Stimulated activated CD4-positive, alpha-beta T cell treated with anti-CD3 and anti-CD28 coated beads, Interleukin-1b, Interleukin-23, amount 100 ng/mL, for 4 hours (primary cell): ENCODE data around the gene BHLHE23.

Experiments used
- DNase-seq, 2 donors: peaks; one replicate each; pipeline ENCODE4 v3.0.0-alpha.2; 2020; ENCODE audit warnings: low read depth in 2 of 2

Gene BHLHE23

DNA sequence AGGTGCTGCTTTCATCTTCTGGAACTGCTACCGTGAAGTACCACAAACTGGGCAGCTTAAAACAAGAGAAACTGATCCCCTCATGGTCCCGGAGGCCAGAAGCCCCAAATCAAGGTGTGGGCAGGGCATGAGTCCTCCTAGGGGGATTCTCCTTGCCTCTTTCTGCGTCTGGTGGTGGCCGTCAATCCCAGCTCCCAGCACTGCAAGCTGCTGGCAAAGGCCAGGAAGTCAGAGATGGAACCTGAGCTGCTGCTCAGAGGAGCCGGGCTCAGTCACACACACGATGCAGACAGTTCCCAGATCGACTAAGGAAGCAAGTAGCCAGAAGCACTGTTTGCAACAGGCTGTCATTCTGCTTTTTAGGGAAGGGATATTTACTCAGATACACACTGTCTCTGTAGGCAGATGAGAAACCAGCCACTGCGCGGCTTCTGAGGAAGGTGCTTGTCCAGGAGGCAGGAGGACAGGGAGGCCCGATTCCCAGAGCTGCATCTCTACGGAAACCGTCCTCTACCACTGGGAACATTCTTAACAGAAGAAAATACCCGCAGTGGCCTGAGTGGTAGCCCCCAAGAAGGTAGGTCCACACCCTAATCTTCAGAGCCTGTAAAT lies 15.5 kb downstream of the BHLHE23 start:
- DNase-seq, result no peak

DNA sequence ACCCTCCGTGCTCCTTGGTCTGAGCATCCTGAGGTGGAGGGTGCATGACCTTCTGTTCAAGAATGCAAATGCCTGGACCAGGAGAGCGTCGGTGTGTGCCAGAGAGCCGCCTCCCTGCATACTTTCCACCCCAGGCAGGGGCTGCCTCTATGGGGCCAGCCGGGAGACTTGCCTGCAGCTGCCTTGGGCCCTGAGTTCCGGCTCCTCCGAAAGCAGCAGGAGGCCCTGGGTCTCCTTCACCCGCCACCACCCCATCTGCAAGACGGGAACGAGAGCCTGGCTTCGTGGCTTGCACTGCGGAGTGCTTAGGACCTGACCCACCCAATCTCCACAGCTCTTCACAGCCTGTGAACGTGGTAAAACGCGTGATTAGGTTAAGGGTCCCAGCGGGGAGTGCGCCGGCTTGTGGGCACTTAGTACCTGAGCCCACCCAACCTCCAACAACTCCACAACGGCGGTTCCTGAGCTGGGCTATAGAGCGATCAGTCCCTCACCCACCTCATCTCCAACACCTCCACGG lies 16.4 kb downstream of the BHLHE23 start:
- no peak for DNase-seq

GRCh38 chr20:62989201-62989601 lies 17.6 kb downstream of the BHLHE23 start:
- no peak for DNase-seq

DNA sequence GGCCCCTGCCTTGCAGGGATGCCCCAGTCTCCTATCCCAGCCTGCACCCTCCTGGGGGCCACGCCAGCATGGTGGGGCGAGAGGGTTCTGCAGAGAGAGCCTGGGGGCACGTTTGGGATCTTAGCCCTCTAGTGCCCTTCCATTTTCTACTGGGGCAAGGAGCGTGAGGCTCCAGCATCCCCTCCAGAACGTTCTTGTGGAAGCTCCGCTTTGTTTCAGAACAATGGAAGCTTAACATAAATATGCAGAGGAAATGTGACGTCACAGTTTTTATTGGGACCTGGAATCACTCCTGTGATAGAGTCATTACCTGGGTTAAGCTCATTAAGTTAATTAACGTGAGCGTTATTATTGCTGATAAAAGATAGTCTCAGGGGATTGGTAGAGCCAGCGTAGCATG lies 19.6 kb downstream of the BHLHE23 start:
- no peak for DNase-seq

DNA sequence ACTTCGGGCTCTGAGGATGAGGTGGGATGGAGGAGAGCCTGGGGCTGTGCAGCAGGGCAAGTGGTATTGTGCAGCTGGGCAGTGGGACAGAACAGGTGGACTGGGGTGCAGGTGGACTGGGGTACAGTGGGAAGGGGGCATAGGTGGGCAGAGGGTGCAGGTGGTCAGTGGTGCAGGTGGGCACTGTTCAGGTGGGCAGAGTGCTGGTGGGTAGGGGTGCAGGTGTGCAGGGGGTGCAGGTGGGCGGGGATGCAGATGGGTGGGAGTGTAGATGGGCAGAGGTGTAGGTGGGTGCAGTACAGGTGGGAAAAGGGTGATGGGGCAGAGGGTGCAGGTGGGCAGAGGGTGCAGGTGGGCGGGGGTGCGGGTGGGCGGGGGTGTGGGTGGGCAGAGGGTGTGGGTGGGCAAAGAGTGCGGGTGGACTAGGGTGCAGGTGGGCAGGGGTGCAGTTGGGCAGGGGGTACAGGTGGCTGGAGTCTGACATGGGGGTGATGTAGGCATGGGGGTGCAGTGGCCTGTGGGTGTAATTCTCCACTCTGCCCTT lies 20.4 kb downstream of the BHLHE23 start:
- DNase-seq, result no peak

DNA sequence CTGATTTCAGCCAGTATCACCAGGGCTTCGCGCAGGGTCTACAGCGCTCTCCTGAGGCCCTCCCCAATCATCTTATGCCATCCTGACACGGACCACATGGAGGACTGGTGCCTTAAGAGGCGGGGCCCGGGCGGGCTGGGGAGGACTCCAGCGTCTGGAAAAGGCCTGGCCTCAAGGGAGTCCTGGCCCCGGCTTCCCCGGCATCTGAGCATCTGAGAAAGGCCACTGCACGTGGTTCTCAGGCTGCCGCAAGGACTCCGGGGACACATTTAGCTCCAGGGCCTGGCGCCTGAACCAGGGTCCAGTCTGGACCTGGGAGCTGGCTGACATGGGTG lies 21.4 kb downstream of the BHLHE23 start:
- no peak for DNase-seq

DNA sequence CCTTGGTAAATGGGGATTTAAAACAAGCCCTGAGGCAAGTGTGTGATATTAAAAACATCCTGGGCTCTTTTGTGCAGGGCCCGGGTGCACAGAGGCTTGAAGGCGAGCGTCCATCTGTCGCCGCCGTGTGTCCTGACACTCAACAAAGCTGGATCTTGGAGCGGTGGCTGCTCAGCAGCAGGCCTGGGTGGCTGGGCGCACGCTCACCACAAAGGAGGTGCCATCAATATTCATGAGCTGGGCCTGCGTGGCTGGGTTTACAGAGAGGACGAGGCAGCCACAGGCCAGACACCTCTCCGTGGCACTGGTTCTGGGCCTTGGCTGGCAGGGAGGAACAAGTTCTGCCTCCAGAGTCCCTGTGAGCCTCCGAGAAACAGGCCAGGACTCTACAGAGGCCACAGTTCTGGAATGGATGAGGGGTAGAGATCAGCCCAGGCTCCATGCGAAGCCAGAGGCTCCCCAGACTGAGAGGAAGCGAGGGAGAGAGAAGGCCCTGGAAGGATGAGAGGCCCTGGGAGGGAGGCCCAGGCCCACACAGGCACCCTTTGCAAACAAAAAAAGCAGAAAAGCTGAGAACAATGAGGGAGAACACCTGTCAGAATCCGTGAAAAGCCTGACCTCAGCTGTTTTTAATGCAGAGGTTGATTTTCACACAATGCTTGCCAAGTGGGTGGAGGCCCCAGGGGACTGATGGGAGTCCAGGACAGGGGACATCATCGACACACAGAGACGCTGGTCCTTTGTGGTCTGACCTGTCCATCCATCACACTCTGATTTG lies 21.9 kb downstream of the BHLHE23 start:
- no peak for DNase-seq

GRCh38 chr20:62983210-62983609 lies 23.6 kb downstream of the BHLHE23 start:
- no peak for DNase-seq

- no peak for DNase-seq
Measured at GRCh38 chr20:62982124-62983075, 24.4 kb downstream of the BHLHE23 start.

DNA sequence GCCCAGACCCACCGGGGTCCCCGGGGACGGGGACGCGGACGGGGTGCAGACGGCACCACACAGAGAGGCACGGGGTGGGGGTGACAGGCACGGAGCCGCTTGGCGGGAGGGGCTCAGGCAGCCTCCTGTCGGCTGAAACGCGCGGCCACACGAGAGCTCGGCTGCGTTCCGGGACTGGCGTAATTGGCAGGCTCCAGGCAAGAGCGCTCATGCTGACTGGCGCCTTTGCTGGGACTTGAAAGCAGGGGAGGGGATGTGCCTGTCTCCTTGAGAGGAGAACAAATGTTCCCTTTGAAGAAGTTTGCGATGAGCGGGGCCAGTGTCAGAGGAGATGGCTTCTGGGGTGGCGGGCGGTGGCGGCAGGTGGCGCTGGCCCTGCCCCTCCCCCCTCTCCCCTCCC lies 25.8 kb downstream of the BHLHE23 start:
- peak in 1 of 2 donors; percentile 20 for DNase-seq

GRCh38 chr20:62980380-62980960 lies 26.3 kb downstream of the BHLHE23 start:
- DNase-seq, result no peak

GRCh38 chr20:62979876-62980373 lies 26.8 kb downstream of the BHLHE23 start:
- no peak for DNase-seq

- no peak for DNase-seq
Measured at GRCh38 chr20:62979310-62979709, 27.5 kb downstream of the BHLHE23 start.

DNA sequence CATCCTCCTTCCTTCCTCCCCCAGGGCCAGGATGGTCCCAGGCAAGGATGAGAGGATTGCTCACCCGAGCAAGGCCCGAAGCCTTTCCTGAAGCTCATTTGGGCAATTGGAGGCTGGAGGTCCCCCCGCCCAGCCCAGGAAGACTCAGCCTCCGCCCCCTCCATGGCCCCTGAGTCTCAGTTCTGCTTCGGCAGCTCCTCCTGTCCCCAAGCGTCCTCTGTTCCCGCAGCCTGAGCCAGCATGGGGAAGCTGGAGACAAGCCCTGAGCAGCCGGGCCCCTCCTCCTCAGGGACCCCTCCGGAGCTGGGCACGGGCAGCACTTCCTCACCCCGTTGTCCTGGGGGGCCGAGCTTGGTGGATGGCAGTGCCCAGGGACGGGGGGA lies 28.2 kb downstream of the BHLHE23 start:
- no peak for DNase-seq

DNA sequence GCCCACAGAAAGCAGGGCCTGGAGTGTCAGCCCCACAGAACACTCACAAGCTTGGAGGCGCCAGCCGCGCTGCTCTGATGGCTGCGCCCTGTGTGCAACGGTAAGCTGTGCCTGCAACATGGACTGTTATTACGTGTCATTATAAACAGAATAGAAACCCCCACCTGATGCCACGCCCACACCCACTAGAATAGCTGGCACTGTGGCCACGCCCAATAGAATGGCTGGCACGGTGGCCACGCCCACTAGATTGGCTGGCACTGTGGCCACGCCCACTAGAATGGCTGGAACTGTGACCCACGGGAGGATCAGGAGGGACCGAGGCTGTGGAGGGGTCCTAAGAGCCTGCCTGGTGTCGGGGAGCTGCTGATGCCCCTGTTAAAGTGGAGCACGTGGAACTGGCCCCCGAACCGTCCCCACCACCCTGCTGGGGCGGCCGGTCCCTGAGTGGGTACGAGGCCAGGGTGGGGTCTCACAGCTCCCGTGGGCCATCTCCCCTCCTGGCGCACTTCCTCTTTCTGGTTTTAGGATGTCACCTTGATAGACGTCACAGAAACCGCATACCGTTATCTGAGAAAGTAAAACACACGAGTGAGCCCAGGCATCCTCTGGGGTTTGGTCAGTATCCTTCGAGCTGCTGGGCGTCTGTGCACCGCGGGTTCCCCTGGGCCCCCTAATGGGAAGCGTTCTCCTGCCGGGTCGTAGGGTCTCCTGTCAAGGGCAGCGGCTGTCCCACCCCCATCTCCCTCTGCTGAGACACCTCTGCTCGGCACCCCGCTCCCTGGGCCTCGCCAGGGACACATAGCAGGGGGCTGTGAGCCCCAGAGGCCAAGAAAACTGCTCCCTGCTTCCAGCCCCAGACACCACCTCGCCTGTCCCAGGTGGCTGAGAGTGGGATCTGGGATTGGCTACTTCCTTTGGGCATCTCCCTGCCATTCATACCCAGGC lies 28.9 kb downstream of the BHLHE23 start:
- peak; percentile 68 to 76 for DNase-seq

- DNase-seq, result no peak
Measured at GRCh38 chr20:62976886-62977285, 29.9 kb downstream of the BHLHE23 start.

DNA sequence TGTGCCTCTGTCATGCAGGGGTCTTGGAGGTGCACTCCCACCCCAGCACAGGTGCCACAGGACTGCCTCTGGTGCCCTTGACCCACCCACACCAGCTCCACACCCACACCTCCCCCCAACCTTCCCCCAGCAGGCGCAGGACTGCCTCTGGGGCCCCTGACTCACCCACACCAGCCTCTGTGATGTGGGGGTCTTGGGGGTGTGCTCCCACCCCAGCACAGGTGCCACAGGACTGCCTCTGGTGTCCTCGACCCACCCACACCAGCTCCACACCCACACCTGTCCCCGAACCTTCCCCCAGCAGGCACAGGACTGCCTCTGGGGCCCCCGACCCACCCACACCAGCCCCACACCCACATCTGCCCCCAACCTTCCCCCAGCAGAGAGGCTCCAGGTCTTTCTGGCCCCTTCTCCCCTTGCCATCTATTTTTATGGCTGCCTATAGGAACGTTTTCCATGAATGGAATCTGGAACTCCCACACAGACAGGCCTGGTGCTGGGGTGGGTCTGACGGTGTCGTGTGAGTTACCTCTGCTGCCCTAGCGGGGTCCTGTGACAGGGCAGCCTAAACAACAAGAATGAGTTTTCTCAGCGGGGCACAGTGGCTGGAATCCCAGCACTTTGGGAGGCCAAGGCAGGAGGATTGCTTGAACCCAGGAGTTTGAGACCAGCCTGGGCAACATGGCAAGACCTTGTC lies 30.8 kb downstream of the BHLHE23 start:
- DNase-seq, result no peak

DNA sequence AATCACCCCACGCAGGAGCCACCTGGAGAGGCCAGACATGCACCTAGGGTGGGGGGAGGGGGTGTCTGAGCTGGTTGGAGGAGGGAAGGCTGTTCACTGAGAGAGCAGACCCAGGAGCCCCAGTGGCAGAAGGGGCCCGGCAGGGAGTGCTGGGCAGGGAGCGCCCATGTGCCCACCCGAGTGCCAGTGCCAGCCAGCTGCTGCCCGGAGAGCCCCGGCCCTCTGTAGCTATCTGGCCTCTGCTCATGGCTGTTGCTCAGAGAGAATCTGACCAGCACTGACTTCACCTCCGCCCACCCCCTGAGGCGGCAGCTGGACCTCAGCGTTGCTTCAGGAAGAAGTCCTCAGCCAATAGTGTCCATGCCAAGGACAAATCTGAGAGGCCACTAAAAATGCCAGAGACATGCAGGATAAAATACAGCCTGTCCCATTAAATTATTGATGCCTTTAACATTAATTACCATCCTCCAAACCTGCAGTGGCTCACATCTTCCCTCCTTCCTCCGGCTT lies 31.5 kb downstream of the BHLHE23 start:
- no peak for DNase-seq
